Effector memory CD4-positive, alpha-beta T cell (primary cell): ENCODE measurements around the gene STX3.

Experiments used
- DNase-seq, 3 donors: peaks; one replicate each; pipeline ENCODE4 v3.0.0-alpha.2; 2020
- H3K27ac ChIP-seq: 2 replicates; pipeline ENCODE4 v1.7.0; 2013; ENCODE audit warnings: mild to moderate bottlenecking, low read length, moderate library complexity; ENCODE audit not compliant: insufficient read depth, poor library complexity, severe bottlenecking
- H3K27me3 ChIP-seq: replicated peaks from 2 replicates; pipeline ENCODE4 v1.7.0; 2013; ENCODE audit warnings: mild to moderate bottlenecking, low read length; ENCODE audit not compliant: insufficient read depth, control insufficient read depth, poor library complexity, severe bottlenecking
- H3K36me3 ChIP-seq: 2 replicates; pipeline ENCODE4 v1.7.0; 2013; ENCODE audit warnings: mild to moderate bottlenecking, low read length, moderate library complexity; ENCODE audit not compliant: control insufficient read depth, insufficient read depth
- H3K4me1 ChIP-seq: 2 replicates; pipeline ENCODE4 v1.7.0; 2013; ENCODE audit warnings: low read length, mild to moderate bottlenecking; ENCODE audit not compliant: control insufficient read depth, insufficient read depth, poor library complexity, severe bottlenecking
- H3K4me3 ChIP-seq: 2 replicates; pipeline ENCODE4 v1.7.0; 2013; ENCODE audit warnings: low read length, low read depth, mild to moderate bottlenecking; ENCODE audit not compliant: insufficient read depth, poor library complexity, severe bottlenecking
- H3K9me3 ChIP-seq: 2 replicates; pipeline ENCODE4 v1.7.0; 2013; ENCODE audit warnings: mild to moderate bottlenecking, low read length, moderate library complexity; ENCODE audit not compliant: control insufficient read depth
- total RNA-seq, 3 donors: gene quantifications; one replicate each; lab custom pipeline; 2026; lab: John Stamatoyannopoulos, UW

Gene STX3
- total RNA-seq: 16.6 to 21.3 (median 19.5) reads per million in 3 donors

DNA sequence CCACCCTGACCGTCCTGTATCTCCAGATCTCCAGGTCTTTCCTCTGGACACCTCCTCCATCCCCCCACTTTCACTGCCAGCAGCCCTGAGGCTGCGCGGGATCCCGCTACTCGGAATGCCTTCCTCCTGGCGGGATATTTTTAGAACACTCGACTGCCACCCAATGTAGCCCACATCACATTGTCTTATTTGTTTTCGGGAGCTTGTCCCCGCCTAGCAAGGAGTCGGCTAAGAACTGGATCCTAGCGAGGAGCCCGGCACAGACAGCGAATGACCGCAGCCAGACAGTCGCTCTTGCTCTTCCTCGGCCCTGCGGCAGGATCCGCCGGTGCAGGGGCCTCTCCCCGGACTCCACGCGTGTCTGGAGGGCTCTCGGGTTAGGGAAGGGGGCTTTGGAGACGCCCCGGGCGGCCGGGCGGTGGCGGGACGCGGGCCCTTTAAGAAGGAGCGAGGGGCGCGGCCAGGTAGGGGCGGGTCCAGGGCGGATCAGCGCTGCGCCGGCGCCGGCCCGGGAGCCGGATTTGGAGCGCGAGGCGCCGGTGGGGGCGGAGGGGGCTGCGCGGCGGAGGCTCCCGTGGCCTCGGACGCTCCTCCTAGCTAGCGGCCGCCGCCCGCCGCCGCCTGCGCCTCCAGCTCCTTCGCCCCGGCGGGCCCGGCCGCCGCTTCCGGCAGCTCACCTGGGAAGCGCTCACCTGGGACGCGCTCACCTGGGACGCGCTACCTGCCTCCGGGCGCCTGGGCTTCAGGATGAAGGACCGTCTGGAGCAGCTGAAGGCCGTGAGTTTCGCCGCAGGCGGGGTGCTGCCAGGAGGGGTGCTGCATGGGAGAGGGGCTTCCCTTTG lies at the start of gene STX3:
Gene STX3, plus strand, starts transcription at position 518 of the 842 bp plus-strand sequence. Its CDS starts 230 bp downstream, at position 748.
- DNase-seq: peak; percentile 54 to 60 (median 56)
- Histone ChIP-seq H3K27ac (peak within 1 kb of the TSS; percentile 21), H3K36me3 (no peaks in the 10 kb centered on the region), H3K4me1 (peaks cover 17% of the 10 kb centered on the region), H3K4me3 (peak within 1 kb of the TSS; percentile 91), H3K27me3 (no peaks in the 10 kb centered on the region), H3K9me3 (no peaks in the 10 kb centered on the region)

DNA sequence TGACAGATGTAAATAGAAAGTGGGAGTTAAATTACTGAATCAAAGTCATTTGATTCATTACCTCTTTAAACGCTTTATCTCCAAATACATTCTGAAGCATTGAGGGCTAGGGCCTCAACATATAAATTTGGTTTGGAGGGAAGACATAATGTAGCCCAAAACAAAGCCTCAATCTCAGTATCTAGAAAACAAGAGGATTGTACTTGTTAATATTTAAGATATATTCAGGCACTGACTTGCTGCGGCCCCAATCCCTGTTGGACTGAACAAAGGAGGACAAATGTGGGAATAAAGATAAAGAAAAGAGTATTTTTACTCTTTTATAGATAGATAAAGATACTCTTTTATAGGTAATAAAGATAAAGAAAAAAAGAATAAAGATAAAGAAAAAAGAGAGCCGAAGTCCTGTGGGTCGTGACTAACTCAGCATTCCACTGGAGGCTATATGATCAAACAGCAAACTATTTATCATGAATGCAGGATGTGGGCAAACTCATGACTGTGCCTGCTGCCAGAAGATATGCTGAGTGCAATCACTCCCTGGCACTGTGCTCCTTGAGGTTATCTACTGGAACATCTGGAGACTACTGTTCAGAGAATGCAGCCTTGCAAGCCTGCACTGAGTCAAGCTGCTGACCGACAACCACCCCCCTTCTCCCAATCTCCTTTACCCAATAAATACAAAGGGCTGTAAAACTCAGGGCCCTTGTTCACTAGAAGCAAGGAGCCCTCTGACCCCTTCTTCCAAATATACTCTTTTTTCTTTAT lies 48.5 kb upstream of the STX3 start:
- Histone ChIP-seq H3K4me1 (no peaks in the 10 kb centered on the region), H3K4me3 (no peak overlapping the region), H3K9me3 (no peaks in the 10 kb centered on the region), H3K27ac (no peak overlapping the region), H3K27me3 (no peaks in the 10 kb centered on the region), H3K36me3 (no peaks in the 10 kb centered on the region)
- no peak for DNase-seq

DNA sequence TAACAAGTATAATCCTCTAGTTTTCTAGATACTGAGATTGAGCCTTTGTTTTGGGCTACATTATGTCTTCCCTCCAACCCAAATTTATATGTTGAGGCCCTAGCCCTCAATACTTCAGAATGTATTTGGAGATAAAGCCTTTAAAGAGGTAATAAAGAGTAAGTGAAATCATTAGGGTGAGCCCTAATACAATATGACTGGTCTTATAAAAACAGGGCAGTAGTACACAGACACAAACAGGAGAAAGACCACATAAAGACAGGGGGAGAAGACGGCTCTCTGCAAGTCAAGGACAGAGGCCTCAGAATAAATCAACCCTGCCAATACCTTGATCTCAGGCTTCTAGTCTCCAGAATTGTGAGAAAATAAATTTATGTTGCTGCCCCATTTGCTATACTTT lies 47.8 kb upstream of the STX3 start:
- H3K9me3 ChIP-seq: no peaks in the 10 kb centered on the region
- DNase-seq: no peak
- H3K4me1 ChIP-seq: no peaks in the 10 kb centered on the region
- no peak overlapping the region for H3K4me3 ChIP-seq
- no peak overlapping the region for H3K27ac ChIP-seq
- H3K27me3 ChIP-seq: no peaks in the 10 kb centered on the region
- no peaks in the 10 kb centered on the region for H3K36me3 ChIP-seq

DNA sequence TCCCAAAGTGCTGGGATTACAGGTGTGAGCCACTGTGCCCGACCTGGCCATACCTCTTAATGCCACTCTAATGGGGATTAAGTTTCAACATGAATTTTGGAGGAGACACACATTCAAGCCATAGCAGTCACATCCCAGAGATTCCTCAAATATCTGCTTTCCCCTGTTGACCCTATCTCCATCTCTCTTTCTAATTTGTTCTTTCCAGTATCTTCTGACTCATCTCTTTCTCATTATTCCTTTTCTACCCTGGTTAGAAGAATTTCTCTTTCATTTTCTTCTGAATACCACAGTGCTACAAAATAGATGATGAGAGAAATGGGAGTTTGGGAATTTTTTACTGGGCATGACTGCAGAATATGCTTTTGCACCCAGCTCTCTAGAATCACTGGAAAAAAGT lies 46.6 kb upstream of the STX3 start:
- no peaks in the 10 kb centered on the region for H3K27me3 ChIP-seq

GRCh38 chr11:59710136-59710847 lies 44.9 kb upstream of the STX3 start:
- no peaks in the 10 kb centered on the region for H3K9me3 ChIP-seq
- no peaks in the 10 kb centered on the region for H3K4me1 ChIP-seq
- no peak overlapping the region for H3K27ac ChIP-seq
- no peak overlapping the region for H3K4me3 ChIP-seq
- H3K36me3 ChIP-seq: no peaks in the 10 kb centered on the region
- no peaks in the 10 kb centered on the region for H3K27me3 ChIP-seq
- DNase-seq: no peak

More for the DNA sequence above, 46.6 kb upstream of the STX3 start:
- Histone ChIP-seq H3K36me3 (no peaks in the 10 kb centered on the region), H3K9me3 (no peaks in the 10 kb centered on the region), H3K4me1 (no peaks in the 10 kb centered on the region), H3K27ac (no peak overlapping the region), H3K4me3 (no peak overlapping the region)
- no peak for DNase-seq

GRCh38 chr11:59713745-59714144 lies 41.4 kb upstream of the STX3 start, which contains the start of gene OR10V1:
TSS of gene OR10V1 (minus strand) at chr11:59713845. CDS start at chr11:59713845, 0 bp downstream.
- DNase-seq: no peak
- H3K4me1 ChIP-seq: no peaks in the 10 kb centered on the region
- H3K27me3 ChIP-seq: no peaks in the 10 kb centered on the region
- H3K4me3 ChIP-seq: no peak within 1 kb of the TSS
- no peak within 1 kb of the TSS for H3K27ac ChIP-seq
- H3K36me3 ChIP-seq: no peaks in the 10 kb centered on the region
- no peaks in the 10 kb centered on the region for H3K9me3 ChIP-seq

GRCh38 chr11:59716051-59716450 lies 39.1 kb upstream of the STX3 start:
- Histone ChIP-seq H3K4me3 (no peak overlapping the region), H3K9me3 (no peaks in the 10 kb centered on the region), H3K27ac (no peak overlapping the region), H3K36me3 (no peaks in the 10 kb centered on the region), H3K4me1 (no peaks in the 10 kb centered on the region), H3K27me3 (no peaks in the 10 kb centered on the region)
- DNase-seq: no peak

DNA sequence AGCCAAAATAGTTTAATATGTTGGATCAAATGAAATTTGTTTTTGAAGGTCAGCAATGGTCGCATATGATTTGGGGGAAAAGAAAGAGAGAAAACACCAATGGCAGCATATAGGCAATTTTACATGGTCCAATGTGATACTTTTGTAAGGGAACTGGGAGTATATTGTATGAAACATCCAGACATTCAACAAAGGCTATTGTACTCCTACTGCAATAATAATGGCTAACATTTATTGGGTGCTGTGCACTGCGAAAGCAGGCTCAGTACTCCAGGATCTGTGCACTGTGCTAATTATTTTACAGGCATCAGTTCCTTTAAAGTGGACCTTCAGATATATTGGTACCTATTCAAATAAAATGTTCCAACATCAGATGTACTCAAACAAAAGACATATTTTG lies 35.6 kb upstream of the STX3 start:
- peaks cover 3% of the 10 kb centered on the region for H3K27me3 ChIP-seq
- no peak for DNase-seq
- no peak overlapping the region for H3K4me3 ChIP-seq
- H3K9me3 ChIP-seq: no peaks in the 10 kb centered on the region
- no peaks in the 10 kb centered on the region for H3K36me3 ChIP-seq
- no peaks in the 10 kb centered on the region for H3K4me1 ChIP-seq
- no peak overlapping the region for H3K27ac ChIP-seq

- Histone ChIP-seq H3K9me3 (no peaks in the 10 kb centered on the region), H3K27me3 (peaks cover 3% of the 10 kb centered on the region), H3K36me3 (no peaks in the 10 kb centered on the region), H3K27ac (no peak overlapping the region), H3K4me3 (no peak overlapping the region), H3K4me1 (no peaks in the 10 kb centered on the region)
- DNase-seq: no peak
Measured at GRCh38 chr11:59724066-59724465, 31.1 kb upstream of the STX3 start.
